ENCODE measurements around the gene HSD3B7. TPM values are rescaled to one million over a fixed set of nuclear protein-coding genes. Genes with fewer than 3 reads are reported as not detected.

HSD3B7 gene
- total and polyA plus RNA-seq, 2 of the 8 experiments (the other 6 are each of a cell fraction or from before 2014, with no cell fraction given): 2.9 to 6.6 TPM

- CTCF ChIA-PET (ENCODE audit: partially characterized antibody): interaction anchor here (1.5 kb wide), 1 partner anchor 51 kb away, joined by 4 read pairs; no protein-coding TSS in a partner anchor
- H2BK15ac ChIP-seq (ENCODE audit: low read length): no peak overlapping the region
Observed at GRCh38 chr16:30991052-30991451, 6.0 kb downstream of the HSD3B7 start.

More at GRCh38 chr16:30991052-30991451, 6.0 kb downstream of the HSD3B7 start:
- no peaks in the 10 kb centered on the region for H3K79me2 ChIP-seq (ENCODE audit: control insufficient read depth in 1 of 2, insufficient read depth in 2 of 2, low read length in 2 of 2)
- H4K91ac ChIP-seq (replicated peaks; ENCODE audit: insufficient read length, low read length): no peak overlapping the region
- no peak overlapping the region for H2AFZ ChIP-seq (ENCODE audit: low read length)
- H3K36me3 ChIP-seq (ENCODE audit: control insufficient read depth in 2 of 4, insufficient read depth in 4 of 4, low read length in 3 of 4): no peaks in the 10 kb centered on the region
- H3K9ac ChIP-seq (replicated peaks in 1 of 4; ENCODE audit: extremely low read depth in 1 of 4, low read depth in 3 of 4, low read length in 3 of 4): no peak overlapping the region
- H2BK20ac ChIP-seq (ENCODE audit: low read length): no peak overlapping the region
- H3K4me1 ChIP-seq (replicated peaks in 1 of 4; ENCODE audit: control insufficient read depth in 3 of 4, insufficient read depth in 4 of 4, low read length in 3 of 4): peaks cover 0 to under 1% (median 0%) of the 10 kb centered on the region in 4 experiments; a peak in 2 of 7 replicates
- no peak overlapping the region for H2BK12ac ChIP-seq (ENCODE audit: low read depth, low read length)
- no peaks in the 10 kb centered on the region for H3K9me3 ChIP-seq (ENCODE audit: insufficient read depth in 2 of 2, low read depth in 1 of 2, low read length in 1 of 2)
- no peak overlapping the region for H3K56ac ChIP-seq (replicated peaks; ENCODE audit: insufficient read length, low read depth, low read length)
- WGBS, 2 experiments (ENCODE audit: extremely low coverage in 1 of 2, insufficient coverage in 1 of 2, insufficient read length in 1 of 2, insufficient replicate concordance in 2 of 2, low coverage in 1 of 2, low lambda C conversion rate in 2 of 2, missing lambda C conversion rate in 1 of 2): 86% methylated on average over 8 of the region's 8 CpGs; no CpG with 5 or more reads in 1 of the 2 experiments
- H3K4ac ChIP-seq (replicated peaks; ENCODE audit: insufficient read length, low read depth, low read length): no peak overlapping the region
- H3K18ac ChIP-seq (ENCODE audit: extremely low read depth, low read length): no peak overlapping the region
- peaks cover 0 to 3% of the 10 kb centered on the region in 2 experiments for H4K20me1 ChIP-seq (replicated peaks in 1 of 2; ENCODE audit: control insufficient read depth in 1 of 2, insufficient read depth in 2 of 2, low read length in 2 of 2)
- no peak overlapping the region for H2BK5ac ChIP-seq (ENCODE audit: low read depth, low read length)
- H3K4me3 ChIP-seq (ENCODE audit: extremely low read depth in 1 of 4, insufficient read depth in 2 of 4, low read depth in 3 of 4, low read length in 4 of 4): no peak overlapping the region
- H2AK5ac ChIP-seq (ENCODE audit: low read depth, low read length): no peak overlapping the region
- TF ChIP-seq RNF2 (IDR thresholded peaks at IDR 0.05; ENCODE audit: borderline replicate concordance, low read depth, low read length, missing control alignments, poor library complexity, severe bottlenecking) (no peak), E2F6 (IDR thresholded peaks at IDR 0.05) (no peak), TEAD4 (IDR thresholded peaks at IDR 0.05; ENCODE audit: low read depth, low read length) (no peak), RAD21 (IDR thresholded peaks at IDR 0.05 in 1 of 2, conservative IDR thresholded peaks at IDR 0.05 in 1 of 2; ENCODE audit: low read depth in 2 of 2, low read length in 2 of 2) (no peak), KDM4A (IDR thresholded peaks at IDR 0.05; ENCODE audit: low read depth, low read length, severe bottlenecking) (no peak), KDM5A (IDR thresholded peaks at IDR 0.05; ENCODE audit: low read length) (no peak)
- TF ChIP-seq, protein P1, sequence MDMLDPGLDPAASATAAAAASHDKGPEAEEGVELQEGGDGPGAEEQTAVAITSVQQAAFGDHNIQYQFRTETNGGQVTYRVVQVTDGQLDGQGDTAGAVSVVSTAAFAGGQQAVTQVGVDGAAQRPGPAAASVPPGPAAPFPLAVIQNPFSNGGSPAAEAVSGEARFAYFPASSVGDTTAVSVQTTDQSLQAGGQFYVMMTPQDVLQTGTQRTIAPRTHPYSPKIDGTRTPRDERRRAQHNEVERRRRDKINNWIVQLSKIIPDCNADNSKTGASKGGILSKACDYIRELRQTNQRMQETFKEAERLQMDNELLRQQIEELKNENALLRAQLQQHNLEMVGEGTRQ (IDR thresholded peaks at IDR 0.05; ENCODE audit: low read length): no peak
- TF ChIP-seq, protein P2, sequence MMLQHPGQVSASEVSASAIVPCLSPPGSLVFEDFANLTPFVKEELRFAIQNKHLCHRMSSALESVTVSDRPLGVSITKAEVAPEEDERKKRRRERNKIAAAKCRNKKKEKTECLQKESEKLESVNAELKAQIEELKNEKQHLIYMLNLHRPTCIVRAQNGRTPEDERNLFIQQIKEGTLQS (IDR thresholded peaks at IDR 0.05; ENCODE audit: insufficient read depth, low read depth, low read length): no peak
- no peak overlapping the region for H4K5ac ChIP-seq (ENCODE audit: insufficient read length, low read depth, low read length)
- H3K4me2 ChIP-seq (ENCODE audit: insufficient read depth in 1 of 2, low read depth in 2 of 2, low read length in 2 of 2): no peak overlapping the region
- no peak for FAIRE-seq
- no peak for DNase-seq (ENCODE audit: low read depth in 1 of 2, low spot score in 2 of 2)
- no peaks in the 10 kb centered on the region for H3K23me2 ChIP-seq (ENCODE audit: low read depth, low read length)
- H4K8ac ChIP-seq (ENCODE audit: extremely low read depth, insufficient read depth, low read length): no peak overlapping the region
- H3K79me1 ChIP-seq (ENCODE audit: low read depth, low read length): no peaks in the 10 kb centered on the region
- H3K27ac ChIP-seq (ENCODE audit: low read depth, low read length): no peak overlapping the region
- H2BK120ac ChIP-seq (replicated peaks; ENCODE audit: low read depth, low read length): no peak overlapping the region
- H3K27me3 ChIP-seq (replicated peaks in 1 of 4; ENCODE audit: control insufficient read depth in 3 of 4, extremely low read depth in 1 of 4, insufficient read depth in 3 of 4, low read length in 3 of 4): no peaks in the 10 kb centered on the region; a peak in 1 of 7 replicates
- H3K23ac ChIP-seq (ENCODE audit: insufficient read length): no peak overlapping the region
- no peak overlapping the region for H3K14ac ChIP-seq (ENCODE audit: insufficient read length)
- POLR2A ChIA-PET (ENCODE audit: partially characterized antibody): interaction anchor here (1.0 kb wide), 1 partner anchor 174 kb away, joined by 3 read pairs; no protein-coding TSS in a partner anchor

Measured in H1 (cell line).